ENCODE measurements around the gene TMTC2.
"Not testable (repeated sequence)": the region's sequence is repeated elsewhere in the genome, so short reads cannot be mapped to it uniquely, and the experiment has no call there.

Gene TMTC2

GRCh38 chr12:82833481-82833880, 146.8 kb downstream of the TMTC2 start:
- Mint-ChIP-seq H3K36me3 (ENCODE audit: insufficient read depth) (no peaks in the 10 kb centered on the region), H3K27me3 (no peaks in the 10 kb centered on the region), H3K9me3 (peaks cover 0 to 4% of the 10 kb centered on the region in 2 donors), H3K4me3 (no peak overlapping the region), H3K27ac (no peak overlapping the region), H3K4me1 (ENCODE audit: low read depth in 2 of 2) (peaks cover 0 to 1% of the 10 kb centered on the region in 2 donors)
- DNase-seq = no peak
- ATAC-seq (replicated peaks) = no peak

DNA sequence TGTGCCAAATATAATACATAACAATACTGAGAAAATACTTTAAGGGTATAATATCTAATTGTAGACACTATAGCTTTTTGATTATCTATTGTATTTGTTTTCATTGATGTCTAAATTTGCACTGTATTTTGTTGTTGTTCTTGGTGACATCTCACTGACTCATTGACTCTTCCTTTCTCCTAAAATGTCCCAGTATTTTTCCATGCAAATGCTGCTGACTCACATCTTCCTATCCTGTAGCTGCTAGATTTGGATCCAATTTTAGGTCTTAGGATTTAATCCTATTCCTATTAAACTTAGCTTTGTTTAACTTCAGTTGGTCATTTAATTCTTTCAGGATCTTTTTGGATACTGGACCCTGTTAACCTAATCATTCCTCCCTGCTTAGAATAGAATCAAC, 148.5 kb downstream of the TMTC2 start:
- Mint-ChIP-seq H3K4me3 (no peak overlapping the region), H3K36me3 (ENCODE audit: insufficient read depth) (no peaks in the 10 kb centered on the region), H3K27ac (no peak overlapping the region), H3K9me3 (peaks cover 0 to 4% of the 10 kb centered on the region in 2 donors), H3K4me1 (ENCODE audit: low read depth in 2 of 2) (peaks cover 0 to 1% of the 10 kb centered on the region in 2 donors), H3K27me3 (no peaks in the 10 kb centered on the region)
- DNase-seq (no peak), ATAC-seq (replicated peaks) (no peak)

DNA sequence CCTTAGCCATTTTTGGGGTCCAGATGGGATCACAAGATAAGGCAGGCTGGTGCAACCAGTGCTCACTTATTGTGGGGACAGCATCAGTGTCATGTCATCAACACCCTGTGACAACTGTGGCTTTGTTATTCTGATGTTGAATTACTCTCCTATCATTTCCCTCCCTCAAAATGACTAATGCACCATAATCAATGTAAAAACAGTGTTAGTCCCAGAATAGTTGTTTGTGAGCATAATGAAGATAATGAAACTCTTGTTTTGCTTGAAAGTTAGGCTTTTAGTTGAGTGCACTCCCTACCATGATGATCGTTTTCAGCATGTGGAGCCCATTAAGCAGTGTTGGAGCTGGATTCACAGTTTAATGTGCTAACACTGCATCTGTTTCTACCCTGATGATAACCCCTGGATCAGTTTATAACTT, 151.4 kb downstream of the TMTC2 start:
- no peak overlapping the region for H3K27ac Mint-ChIP-seq
- no peaks in the 10 kb centered on the region for H3K27me3 Mint-ChIP-seq
- DNase-seq = no peak
- H3K4me1 Mint-ChIP-seq (ENCODE audit: low read depth in 2 of 2) = peaks cover 0 to 1% of the 10 kb centered on the region in 2 donors
- no peak for ATAC-seq (replicated peaks)
- H3K36me3 Mint-ChIP-seq (ENCODE audit: insufficient read depth) = no peaks in the 10 kb centered on the region
- H3K4me3 Mint-ChIP-seq = no peak overlapping the region
- H3K9me3 Mint-ChIP-seq = peaks cover 0 to 4% of the 10 kb centered on the region in 2 donors

- H3K4me3 Mint-ChIP-seq = no peak overlapping the region
- H3K27ac Mint-ChIP-seq = no peak overlapping the region
- H3K27me3 Mint-ChIP-seq = no peaks in the 10 kb centered on the region
- peaks cover 0 to 4% of the 10 kb centered on the region in 2 donors for H3K9me3 Mint-ChIP-seq
- no peaks in the 10 kb centered on the region for H3K36me3 Mint-ChIP-seq (ENCODE audit: insufficient read depth)
- peaks cover 0 to 1% of the 10 kb centered on the region in 2 donors for H3K4me1 Mint-ChIP-seq (ENCODE audit: low read depth in 2 of 2)
- DNase-seq (no peak), ATAC-seq (replicated peaks) (no peak)
These were observed 152.1 kb downstream of the TMTC2 start for GRCh38 chr12:82838827-82839226.

GRCh38 chr12:82839796-82840195, 153.1 kb downstream of the TMTC2 start:
- Mint-ChIP-seq H3K27me3 (no peaks in the 10 kb centered on the region), H3K4me3 (no peak overlapping the region), H3K9me3 (peaks cover 0 to 4% of the 10 kb centered on the region in 2 donors), H3K27ac (no peak overlapping the region), H3K36me3 (ENCODE audit: insufficient read depth) (no peaks in the 10 kb centered on the region), H3K4me1 (ENCODE audit: low read depth in 2 of 2) (peaks cover 0 to 1% of the 10 kb centered on the region in 2 donors)
- ATAC-seq (replicated peaks) (no peak), DNase-seq (no peak)

DNA sequence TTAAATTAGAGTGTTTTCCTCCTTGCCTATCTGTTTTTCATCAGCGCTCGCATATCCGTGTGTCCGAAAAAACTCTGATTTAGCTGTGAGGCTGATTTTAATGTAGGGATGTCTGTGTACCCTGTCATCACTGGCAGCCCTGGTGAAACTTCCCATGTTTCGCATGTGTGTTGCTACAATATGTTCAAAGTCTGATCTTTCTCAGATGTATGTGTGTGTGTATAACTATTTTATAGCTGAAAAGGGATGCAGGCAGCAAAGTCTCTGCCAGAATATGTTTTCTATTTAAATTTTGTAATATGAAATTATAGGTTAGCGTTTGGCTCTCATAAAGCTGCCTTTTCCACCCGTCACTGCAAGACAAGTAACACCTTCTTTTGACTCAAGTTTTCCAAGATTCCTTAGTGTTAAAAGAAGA, 154.8 kb downstream of the TMTC2 start:
- DNase-seq = no peak
- no peak overlapping the region for H3K27ac Mint-ChIP-seq
- H3K36me3 Mint-ChIP-seq (ENCODE audit: insufficient read depth) = no peaks in the 10 kb centered on the region
- H3K4me1 Mint-ChIP-seq (ENCODE audit: low read depth in 2 of 2) = peaks cover 0 to 1% of the 10 kb centered on the region in 2 donors
- no peaks in the 10 kb centered on the region for H3K27me3 Mint-ChIP-seq
- no peak overlapping the region for H3K4me3 Mint-ChIP-seq
- no peaks in the 10 kb centered on the region for H3K9me3 Mint-ChIP-seq
- ATAC-seq (replicated peaks) = no peak

GRCh38 chr12:82842480-82842879, 155.8 kb downstream of the TMTC2 start:
- no peak overlapping the region for H3K4me3 Mint-ChIP-seq
- H3K9me3 Mint-ChIP-seq = no peaks in the 10 kb centered on the region
- no peaks in the 10 kb centered on the region for H3K27me3 Mint-ChIP-seq
- peaks cover 0 to 1% of the 10 kb centered on the region in 2 donors for H3K4me1 Mint-ChIP-seq (ENCODE audit: low read depth in 2 of 2)
- no peak overlapping the region for H3K27ac Mint-ChIP-seq
- no peak for DNase-seq
- no peak for ATAC-seq (replicated peaks)
- H3K36me3 Mint-ChIP-seq (ENCODE audit: insufficient read depth) = no peaks in the 10 kb centered on the region

DNA sequence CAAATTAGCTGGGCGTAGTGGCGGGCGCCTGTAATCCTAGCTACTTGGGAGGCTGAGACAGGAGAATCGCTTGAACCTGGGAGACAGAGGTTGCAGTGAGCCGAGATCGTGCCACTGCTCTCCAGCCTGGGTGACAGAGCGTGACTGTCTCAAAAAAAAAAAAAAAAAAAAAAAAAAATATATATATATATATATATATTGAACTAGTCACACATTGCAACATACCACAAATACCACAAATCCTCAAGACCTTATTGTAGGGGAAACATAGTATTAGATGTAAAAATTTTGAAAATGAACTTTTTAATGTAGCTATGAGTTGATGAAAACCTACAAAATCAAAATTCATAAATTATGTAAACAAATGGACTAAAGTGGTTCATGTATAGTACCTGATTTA, 158.4 kb downstream of the TMTC2 start:
- H3K27ac Mint-ChIP-seq; ATAC-seq (replicated peaks); H3K27me3 Mint-ChIP-seq; H3K4me3 Mint-ChIP-seq; H3K9me3 Mint-ChIP-seq; H3K4me1 Mint-ChIP-seq (ENCODE audit: low read depth in 2 of 2); DNase-seq; H3K36me3 Mint-ChIP-seq (ENCODE audit: insufficient read depth): not testable (repeated sequence)

GRCh38 chr12:82848845-82849244, 162.1 kb downstream of the TMTC2 start:
- H3K27ac Mint-ChIP-seq = no peak overlapping the region
- no peak overlapping the region for H3K4me3 Mint-ChIP-seq
- peaks cover 4% of the 10 kb centered on the region for H3K36me3 Mint-ChIP-seq (ENCODE audit: insufficient read depth)
- ATAC-seq (replicated peaks) = no peak
- no peaks in the 10 kb centered on the region for H3K27me3 Mint-ChIP-seq
- no peaks in the 10 kb centered on the region for H3K4me1 Mint-ChIP-seq (ENCODE audit: low read depth in 2 of 2)
- DNase-seq = no peak
- H3K9me3 Mint-ChIP-seq = peaks cover 0 to 4% of the 10 kb centered on the region in 2 donors

GRCh38 chr12:82852529-82852928, 165.8 kb downstream of the TMTC2 start:
- peaks cover 0 to 5% of the 10 kb centered on the region in 2 donors for H3K9me3 Mint-ChIP-seq
- H3K4me1 Mint-ChIP-seq (ENCODE audit: low read depth in 2 of 2) = no peaks in the 10 kb centered on the region
- ATAC-seq (replicated peaks) (no peak), DNase-seq (no peak)
- H3K4me3 Mint-ChIP-seq = no peak overlapping the region
- H3K27me3 Mint-ChIP-seq = no peaks in the 10 kb centered on the region
- H3K27ac Mint-ChIP-seq = no peak overlapping the region
- peaks cover 4% of the 10 kb centered on the region for H3K36me3 Mint-ChIP-seq (ENCODE audit: insufficient read depth)

GRCh38 chr12:82855872-82856271, 169.2 kb downstream of the TMTC2 start:
- no peak for ATAC-seq (replicated peaks)

GRCh38 chr12:82857276-82857675, 170.6 kb downstream of the TMTC2 start:
- Mint-ChIP-seq H3K4me3 (no peak overlapping the region), H3K27me3 (no peaks in the 10 kb centered on the region), H3K36me3 (ENCODE audit: insufficient read depth) (peaks cover 4% of the 10 kb centered on the region), H3K4me1 (ENCODE audit: low read depth in 2 of 2) (no peaks in the 10 kb centered on the region), H3K9me3 (peaks cover 0 to 1% of the 10 kb centered on the region in 2 donors), H3K27ac (no peak overlapping the region)
- ATAC-seq (replicated peaks) (no peak), DNase-seq (no peak)

More at GRCh38 chr12:82855872-82856271, 169.2 kb downstream of the TMTC2 start:
- H3K4me3 Mint-ChIP-seq = no peak overlapping the region
- H3K27me3 Mint-ChIP-seq = no peaks in the 10 kb centered on the region
- H3K4me1 Mint-ChIP-seq (ENCODE audit: low read depth in 2 of 2) = no peaks in the 10 kb centered on the region
- peaks cover 4% of the 10 kb centered on the region for H3K36me3 Mint-ChIP-seq (ENCODE audit: insufficient read depth)
- no peak overlapping the region for H3K27ac Mint-ChIP-seq
- no peak for DNase-seq
- H3K9me3 Mint-ChIP-seq = peaks cover 0 to 1% of the 10 kb centered on the region in 2 donors

GRCh38 chr12:82857911-82858533, 171.3 kb downstream of the TMTC2 start:
- H3K4me1 Mint-ChIP-seq (ENCODE audit: low read depth in 2 of 2) = no peaks in the 10 kb centered on the region
- no peak for ATAC-seq (replicated peaks)
- no peak for DNase-seq
- H3K27ac Mint-ChIP-seq = no peak overlapping the region
- H3K4me3 Mint-ChIP-seq = no peak overlapping the region
- no peaks in the 10 kb centered on the region for H3K27me3 Mint-ChIP-seq
- peaks cover 0 to 1% of the 10 kb centered on the region in 2 donors for H3K9me3 Mint-ChIP-seq
- H3K36me3 Mint-ChIP-seq (ENCODE audit: insufficient read depth) = peaks cover under 1% of the 10 kb centered on the region

- peaks cover 0 to 1% of the 10 kb centered on the region in 2 donors for H3K9me3 Mint-ChIP-seq
- ATAC-seq (replicated peaks) (no peak), DNase-seq (no peak)
- no peaks in the 10 kb centered on the region for H3K27me3 Mint-ChIP-seq
- H3K36me3 Mint-ChIP-seq (ENCODE audit: insufficient read depth) = no peaks in the 10 kb centered on the region
- H3K27ac Mint-ChIP-seq = no peak overlapping the region
- H3K4me3 Mint-ChIP-seq = no peak overlapping the region
- no peaks in the 10 kb centered on the region for H3K4me1 Mint-ChIP-seq (ENCODE audit: low read depth in 2 of 2)
These were observed 171.8 kb downstream of the TMTC2 start for GRCh38 chr12:82858534-82858917.

All from effector memory CD8-positive, alpha-beta T cell (primary cell).